ENCODE data around the gene OR51E1. TPM values are rescaled to one million over a fixed set of nuclear protein-coding genes. Genes with fewer than 3 reads are reported as not detected.

OR51E1 gene
- total RNA-seq, 1 donor from 2014 or later: 0.14 TPM

GRCh38 chr11:4697585-4697984, 53.8 kb downstream of the OR51E1 start, which contains the start of gene OR51E2:
OR51E2 (minus strand) TSS chr11:4697853; CDS start chr11:4682711, 15,142 bp downstream.
- peaks cover 1% of the 10 kb centered on the region for H3K4me1 Mint-ChIP-seq (ENCODE audit: low read depth)
- H3K4me3 Mint-ChIP-seq (ENCODE audit: low read depth): no peak within 1 kb of the TSS
- H3K27ac Mint-ChIP-seq: no peak within 1 kb of the TSS
- DNase-seq (ENCODE audit: low spot score, unreplicated experiment): no peak
- no peak for TF ChIP-seq CTCF (IDR thresholded peaks at IDR 0.05; ENCODE audit: unreplicated experiment)
- no peaks in the 10 kb centered on the region for H3K9me3 Mint-ChIP-seq (ENCODE audit: low read depth)
- no peaks in the 10 kb centered on the region for H3K36me3 Mint-ChIP-seq (ENCODE audit: insufficient read depth)
- H3K27me3 Mint-ChIP-seq: no peaks in the 10 kb centered on the region

GRCh38 chr11:4699697-4700435, 56.1 kb downstream of the OR51E1 start:
- Mint-ChIP-seq H3K9me3 (ENCODE audit: low read depth) (no peaks in the 10 kb centered on the region), H3K27me3 (no peaks in the 10 kb centered on the region), H3K36me3 (ENCODE audit: insufficient read depth) (no peaks in the 10 kb centered on the region), H3K4me3 (ENCODE audit: low read depth) (no peak overlapping the region), H3K27ac (no peak overlapping the region), H3K4me1 (ENCODE audit: low read depth) (peaks cover 19% of the 10 kb centered on the region)
- no peak for TF ChIP-seq CTCF (IDR thresholded peaks at IDR 0.05; ENCODE audit: unreplicated experiment)
- no peak for DNase-seq (ENCODE audit: low spot score, unreplicated experiment)

GRCh38 chr11:4700436-4700820, 56.6 kb downstream of the OR51E1 start:
- no peak for TF ChIP-seq CTCF (IDR thresholded peaks at IDR 0.05; ENCODE audit: unreplicated experiment)
- Mint-ChIP-seq H3K27me3 (no peaks in the 10 kb centered on the region), H3K4me1 (ENCODE audit: low read depth) (peaks cover 24% of the 10 kb centered on the region), H3K4me3 (ENCODE audit: low read depth) (no peak overlapping the region), H3K27ac (no peak overlapping the region), H3K9me3 (ENCODE audit: low read depth) (no peaks in the 10 kb centered on the region), H3K36me3 (ENCODE audit: insufficient read depth) (no peaks in the 10 kb centered on the region)
- DNase-seq (ENCODE audit: low spot score, unreplicated experiment): no peak

GRCh38 chr11:4704054-4704789, 60.4 kb downstream of the OR51E1 start, which contains the start of gene MMP26:
MMP26 (plus strand) TSS chr11:4704784.
- no peaks in the 10 kb centered on the region for H3K27me3 Mint-ChIP-seq
- peaks cover 24% of the 10 kb centered on the region for H3K4me1 Mint-ChIP-seq (ENCODE audit: low read depth)
- H3K4me3 Mint-ChIP-seq (ENCODE audit: low read depth): no peak within 1 kb of the TSS
- DNase-seq (ENCODE audit: low spot score, unreplicated experiment): no peak
- peak within 1 kb of the TSS; percentile 85 for H3K27ac Mint-ChIP-seq
- no peaks in the 10 kb centered on the region for H3K36me3 Mint-ChIP-seq (ENCODE audit: insufficient read depth)
- TF ChIP-seq CTCF (IDR thresholded peaks at IDR 0.05; ENCODE audit: unreplicated experiment): no peak
- H3K9me3 Mint-ChIP-seq (ENCODE audit: low read depth): no peaks in the 10 kb centered on the region

GRCh38 chr11:4704790-4705334, 61.1 kb downstream of the OR51E1 start:
- no peaks in the 10 kb centered on the region for H3K9me3 Mint-ChIP-seq (ENCODE audit: low read depth)
- no peak for TF ChIP-seq CTCF (IDR thresholded peaks at IDR 0.05; ENCODE audit: unreplicated experiment)
- H3K27me3 Mint-ChIP-seq: no peaks in the 10 kb centered on the region
- H3K4me1 Mint-ChIP-seq (ENCODE audit: low read depth): peaks cover 24% of the 10 kb centered on the region
- DNase-seq (ENCODE audit: low spot score, unreplicated experiment): no peak
- no peaks in the 10 kb centered on the region for H3K36me3 Mint-ChIP-seq (ENCODE audit: insufficient read depth)
- H3K4me3 Mint-ChIP-seq (ENCODE audit: low read depth): no peak overlapping the region
- peak overlapping the region; percentile 85 for H3K27ac Mint-ChIP-seq

All from progenitor cell of endocrine pancreas (in vitro differentiated cells).